Upper lobe of right lung (tissue), 1 donor: ENCODE measurements around the gene KBTBD7. TPM values are rescaled to one million over a fixed set of nuclear protein-coding genes. Genes with fewer than 3 reads are reported as not detected.

Source experiments
- ATAC-seq: fragments of 200-7000 bp; cut with Tn5 transposase; one replicate; pipeline ENCODE4 v1.9.1; 2020; ENCODE audit warnings: mild to moderate bottlenecking, moderate library complexity
- DNase-seq: peaks from one replicate; pipeline ENCODE4 v3.0.0-alpha.2; 2020
- H3K27ac ChIP-seq: fragments of 200-600 bp; one replicate; pipeline ENCODE4 v1.8.0; 2022
- H3K27me3 ChIP-seq: fragments of 200-600 bp; one replicate; pipeline ENCODE4 v1.8.0; 2022; ENCODE audit warnings: mild to moderate bottlenecking
- H3K36me3 ChIP-seq: fragments of 200-600 bp; one replicate; pipeline ENCODE4 v1.8.0; 2022
- H3K4me1 ChIP-seq: fragments of 200-600 bp; one replicate; pipeline ENCODE4 v1.8.0; 2022
- H3K4me3 ChIP-seq: fragments of 200-600 bp; one replicate; pipeline ENCODE4 v1.8.0; 2022; ENCODE audit warnings: mild to moderate bottlenecking
- H3K9me3 ChIP-seq: fragments of 200-600 bp; one replicate; pipeline ENCODE4 v1.8.0; 2022
- intact Hi-C: fragments of 100-400 bp; cut with DNase I; formaldehyde crosslinking; loops from one replicate; pipeline ENCODE4 v1.11.0; 2022
- total RNA-seq: library from RNA; stranded (reverse); fragmentation: NEBNext Ultra II Directional; extraction: Animal tissue kit (Norgen Biotek cat#: 25700); gene quantifications from one replicate; pipeline ENCODE4 v1.2.1, GENCODE V29; 2021
- TF ChIP-seq, protein P1 (sequence below): fragments of 200-600 bp; IDR thresholded peaks from one replicate; pipeline ENCODE4 v1.8.0; 2022; ENCODE audit warnings: antibody characterized with exemption
- donor health status: DM: no; HTN: yes; CAD: no; lungs with severe emphysema.

KBTBD7 gene
- total RNA-seq, 1 donor from 2014 or later: 7.8 TPM

DNA sequence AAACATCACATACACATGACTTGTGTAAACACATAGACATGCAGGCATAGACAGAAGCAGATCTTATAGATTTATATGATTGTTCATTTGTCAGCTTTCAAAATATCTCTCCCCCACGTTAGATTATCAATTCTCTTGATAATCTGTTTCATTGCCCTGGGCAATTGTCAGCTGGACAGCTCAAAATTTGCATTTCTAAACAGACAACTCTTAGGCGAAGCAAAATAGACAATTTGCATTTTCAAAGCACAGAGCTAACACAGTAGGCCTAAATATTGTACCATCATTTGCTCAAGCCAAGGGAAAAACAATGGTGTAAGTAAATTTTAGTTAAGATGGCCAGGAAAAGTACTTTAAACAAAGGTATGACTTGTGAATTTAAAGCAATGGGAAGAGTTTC, 37.7 kb downstream of the KBTBD7 start:
- H3K4me1 ChIP-seq: no peaks in the 10 kb centered on the region
- peaks cover 4% of the 10 kb centered on the region for H3K9me3 ChIP-seq
- no peak for DNase-seq
- no peaks in the 10 kb centered on the region for H3K27me3 ChIP-seq
- H3K27ac ChIP-seq: no peak overlapping the region
- no peak overlapping the region for H3K4me3 ChIP-seq
- TF ChIP-seq, protein P1, sequence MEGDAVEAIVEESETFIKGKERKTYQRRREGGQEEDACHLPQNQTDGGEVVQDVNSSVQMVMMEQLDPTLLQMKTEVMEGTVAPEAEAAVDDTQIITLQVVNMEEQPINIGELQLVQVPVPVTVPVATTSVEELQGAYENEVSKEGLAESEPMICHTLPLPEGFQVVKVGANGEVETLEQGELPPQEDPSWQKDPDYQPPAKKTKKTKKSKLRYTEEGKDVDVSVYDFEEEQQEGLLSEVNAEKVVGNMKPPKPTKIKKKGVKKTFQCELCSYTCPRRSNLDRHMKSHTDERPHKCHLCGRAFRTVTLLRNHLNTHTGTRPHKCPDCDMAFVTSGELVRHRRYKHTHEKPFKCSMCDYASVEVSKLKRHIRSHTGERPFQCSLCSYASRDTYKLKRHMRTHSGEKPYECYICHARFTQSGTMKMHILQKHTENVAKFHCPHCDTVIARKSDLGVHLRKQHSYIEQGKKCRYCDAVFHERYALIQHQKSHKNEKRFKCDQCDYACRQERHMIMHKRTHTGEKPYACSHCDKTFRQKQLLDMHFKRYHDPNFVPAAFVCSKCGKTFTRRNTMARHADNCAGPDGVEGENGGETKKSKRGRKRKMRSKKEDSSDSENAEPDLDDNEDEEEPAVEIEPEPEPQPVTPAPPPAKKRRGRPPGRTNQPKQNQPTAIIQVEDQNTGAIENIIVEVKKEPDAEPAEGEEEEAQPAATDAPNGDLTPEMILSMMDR: no peak
- intact Hi-C loops: no loop called here
- ATAC-seq: no peak
- H3K36me3 ChIP-seq: no peaks in the 10 kb centered on the region

DNA sequence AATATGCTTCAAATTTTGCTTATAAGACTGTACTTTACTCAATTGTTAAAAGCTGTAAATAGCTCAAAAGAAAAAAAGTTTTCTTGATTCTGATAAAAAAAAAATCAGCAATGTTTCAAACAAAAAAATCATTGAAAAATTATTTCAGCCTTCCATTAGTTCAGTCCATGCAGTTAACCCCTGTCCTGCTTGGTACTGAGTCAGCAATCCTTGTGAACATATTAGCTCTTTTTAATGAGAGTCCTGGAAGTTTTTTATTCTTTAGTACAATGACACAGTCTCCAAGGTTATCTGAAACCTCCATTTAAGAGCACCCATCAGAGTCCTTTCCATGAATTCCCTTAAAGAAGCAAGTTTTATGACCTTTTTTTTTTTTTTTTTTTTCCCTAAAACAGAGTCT, 40.3 kb downstream of the KBTBD7 start:
- ATAC-seq: no peak
- no peak for DNase-seq
- no peak overlapping the region for H3K4me3 ChIP-seq
- H3K36me3 ChIP-seq: no peaks in the 10 kb centered on the region
- H3K27me3 ChIP-seq: no peaks in the 10 kb centered on the region
- no peaks in the 10 kb centered on the region for H3K4me1 ChIP-seq
- peaks cover 13% of the 10 kb centered on the region for H3K9me3 ChIP-seq
- TF ChIP-seq, protein P1: no peak
- intact Hi-C loops: no loop called here
- H3K27ac ChIP-seq: no peak overlapping the region

DNA sequence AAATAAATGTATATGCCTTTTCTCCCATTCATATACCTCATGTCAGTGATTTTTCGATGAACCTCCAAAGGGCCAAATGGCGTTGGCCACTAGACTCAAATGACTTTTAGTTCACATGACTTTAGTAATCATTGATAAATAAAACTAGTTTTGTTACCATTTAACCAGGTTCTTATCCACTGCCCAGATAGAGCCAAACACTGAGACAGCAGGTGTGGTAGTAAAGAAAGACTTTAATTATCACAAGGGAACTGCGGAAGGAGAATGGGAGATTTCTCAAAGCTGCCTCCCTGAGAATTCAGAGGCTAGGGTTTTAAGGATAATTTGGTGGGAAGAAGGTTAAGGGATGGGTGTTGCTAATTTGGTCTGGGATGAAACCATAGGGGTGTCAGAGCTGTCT, 42.4 kb downstream of the KBTBD7 start:
- no peak for DNase-seq
- TF ChIP-seq, protein P1: no peak
- H3K27ac ChIP-seq: no peak overlapping the region

DNA sequence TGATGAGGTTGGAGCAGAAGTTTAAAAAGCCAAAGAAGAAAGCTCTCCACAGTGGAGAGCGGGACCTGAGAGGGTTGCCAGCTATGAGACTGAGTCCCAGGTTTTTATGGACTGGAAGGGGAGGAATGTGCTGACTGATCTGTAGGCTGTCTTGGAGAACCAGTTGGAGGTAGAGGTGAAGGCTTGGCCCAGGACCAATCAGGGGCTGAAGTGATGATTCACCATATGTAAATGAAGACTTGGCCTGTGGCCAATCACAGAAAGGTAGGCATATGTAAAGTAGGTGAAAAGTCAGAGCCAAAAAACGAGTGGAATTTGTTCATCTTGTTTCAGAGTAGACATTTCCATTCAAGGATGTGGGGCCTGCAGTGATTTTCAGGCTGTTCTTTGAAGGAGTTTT, 44.3 kb downstream of the KBTBD7 start:
- Histone ChIP-seq H3K4me1 (no peaks in the 10 kb centered on the region), H3K27ac (no peak overlapping the region), H3K4me3 (no peak overlapping the region), H3K36me3 (no peaks in the 10 kb centered on the region), H3K9me3 (peaks cover 20% of the 10 kb centered on the region), H3K27me3 (no peaks in the 10 kb centered on the region)
- intact Hi-C loops: no loop called here
- TF ChIP-seq, protein P1: no peak
- DNase-seq (no peak), ATAC-seq (no peak)

More for the DNA sequence above, 42.4 kb downstream of the KBTBD7 start:
- intact Hi-C loops: no loop called here
- no peak for ATAC-seq
- H3K36me3 ChIP-seq: no peaks in the 10 kb centered on the region
- H3K27me3 ChIP-seq: no peaks in the 10 kb centered on the region
- no peaks in the 10 kb centered on the region for H3K4me1 ChIP-seq
- H3K9me3 ChIP-seq: peaks cover 20% of the 10 kb centered on the region
- H3K4me3 ChIP-seq: no peak overlapping the region

DNA sequence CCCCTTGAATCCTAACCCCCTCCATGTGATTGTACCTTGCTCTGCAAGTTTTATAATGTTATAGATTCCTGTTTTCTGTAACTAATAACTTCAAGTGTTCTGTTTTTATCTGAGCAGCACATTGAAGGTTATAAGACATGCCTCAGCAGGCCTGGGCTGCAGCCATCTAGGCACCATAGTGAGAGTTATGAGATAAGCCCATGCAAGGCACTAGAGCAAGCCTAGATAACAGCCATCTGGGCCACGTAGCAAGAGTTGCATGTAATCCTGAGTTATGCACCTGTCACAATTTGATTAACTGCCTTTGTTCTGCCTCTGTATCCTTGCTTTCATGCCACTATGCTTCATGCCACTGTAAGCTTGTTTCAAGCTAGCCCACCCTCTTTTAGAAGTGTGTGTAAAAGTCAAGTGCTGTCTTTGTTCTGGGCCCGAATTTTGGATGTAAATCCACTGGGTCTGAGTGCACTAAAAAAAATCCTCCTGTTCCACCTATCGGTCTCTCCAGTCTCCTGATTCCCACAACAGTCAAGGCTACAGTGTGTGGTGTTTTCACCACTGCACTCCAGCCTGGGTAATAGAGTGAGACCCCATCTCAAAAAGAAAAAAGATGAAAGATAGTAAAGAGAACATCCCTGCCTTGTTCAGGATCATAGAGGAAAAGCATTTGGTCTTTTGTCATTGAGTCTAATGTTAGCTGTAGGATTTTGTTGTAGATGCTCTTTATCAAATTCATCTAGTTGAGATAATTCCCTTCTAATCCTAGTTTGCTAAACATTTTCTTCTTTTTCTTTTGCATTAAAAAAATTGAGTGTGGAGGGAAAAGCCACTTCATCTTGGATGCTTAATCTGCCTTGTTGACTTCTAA, 45.7 kb downstream of the KBTBD7 start:
- Histone ChIP-seq H3K36me3 (no peaks in the 10 kb centered on the region), H3K4me3 (no peak overlapping the region), H3K27ac (no peak overlapping the region), H3K27me3 (no peaks in the 10 kb centered on the region), H3K9me3 (peaks cover 20% of the 10 kb centered on the region), H3K4me1 (no peaks in the 10 kb centered on the region)
- ATAC-seq: no peak
- TF ChIP-seq, protein P1: no peak
- intact Hi-C loops: no loop called here
- DNase-seq: no peak
